GM18907 (cell line): Measurements from ENCODE around the gene GNAI2.
"Not testable (repeated sequence)": the region's sequence is repeated elsewhere in the genome, so short reads cannot be mapped to it uniquely, and the experiment has no call there.

Experiments used
- ATAC-seq: cut with Tn5 transposase; IDR thresholded peaks from one replicate; pipeline ENCODE4 v1.9.1; 2021; ENCODE audit warnings: mild to moderate bottlenecking, moderate library complexity; ENCODE audit not compliant: unreplicated experiment

GNAI2 gene

GRCh38 chr3:50243543-50243895 is 7.5 kb downstream of the GNAI2 start:
- ATAC-seq, result no peak

DNA sequence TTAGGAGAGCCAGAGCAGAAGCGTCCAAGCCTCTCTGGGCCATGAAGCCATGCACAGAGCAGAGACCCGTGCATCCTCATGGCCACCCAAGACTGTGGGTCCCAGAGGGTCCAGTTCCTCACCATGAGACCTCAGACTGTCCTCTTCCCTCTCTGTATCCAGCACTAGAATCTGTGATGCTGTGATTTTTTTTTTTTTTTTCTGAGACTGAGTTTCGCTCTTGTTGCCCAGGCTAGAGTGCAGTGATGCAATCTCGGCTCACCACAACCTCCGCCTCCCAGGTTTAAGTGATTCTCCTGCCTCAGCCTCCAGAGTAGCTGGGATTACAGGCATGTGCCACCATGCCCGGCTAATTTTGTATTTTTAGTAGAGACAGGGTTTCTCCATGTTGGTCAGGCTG is 8.8 kb downstream of the GNAI2 start:
- not testable (repeated sequence) for ATAC-seq

DNA sequence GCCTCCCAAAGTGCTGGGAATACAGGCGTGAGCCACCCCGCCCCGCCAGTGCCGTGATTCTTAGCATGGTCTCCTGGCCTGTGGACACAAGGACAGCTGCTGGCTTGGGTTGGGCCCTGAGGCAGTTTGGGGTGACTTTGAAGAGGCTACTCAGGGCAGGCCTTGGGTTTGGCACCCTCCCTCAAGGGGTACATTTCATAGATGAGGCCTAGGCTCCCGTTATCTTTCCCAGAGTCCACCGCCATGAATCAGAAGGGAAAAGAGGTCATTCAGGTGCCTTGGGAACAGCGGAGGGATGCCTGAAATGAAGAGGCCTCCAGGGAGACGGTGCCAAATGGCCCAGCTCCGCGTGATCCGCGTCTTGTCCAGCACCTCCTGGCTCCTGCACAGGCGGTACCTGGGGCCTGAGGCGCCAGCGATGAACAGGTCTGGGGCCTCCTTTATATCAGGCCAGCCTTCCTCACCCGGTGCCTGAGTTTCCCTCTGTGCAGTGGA is 9.3 kb downstream of the GNAI2 start:
- no peak for ATAC-seq

GRCh38 chr3:50245831-50246516 is 10.0 kb downstream of the GNAI2 start:
- peak; percentile 68 for ATAC-seq

GRCh38 chr3:50246517-50246954 is 10.5 kb downstream of the GNAI2 start:
- ATAC-seq, result peak; percentile 37

DNA sequence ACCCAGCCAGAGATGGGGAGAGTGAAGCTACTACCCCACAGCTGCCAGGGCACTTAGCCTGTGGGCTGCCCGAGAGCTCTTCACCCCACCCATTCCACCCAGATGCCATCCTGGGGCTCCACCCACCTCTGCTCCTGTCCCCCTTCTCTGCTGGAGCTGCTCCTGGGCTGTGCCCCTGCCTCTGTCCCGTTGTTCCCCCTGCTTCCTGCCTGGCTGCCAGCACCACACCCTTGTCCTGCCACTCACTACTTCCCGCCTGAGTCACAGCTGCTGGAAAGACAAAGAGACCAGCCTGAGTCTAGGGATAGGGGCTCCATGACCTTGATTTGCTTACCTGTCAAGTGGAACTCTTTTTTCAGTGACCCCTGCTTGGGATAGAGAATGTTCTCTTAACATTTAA is 12.4 kb downstream of the GNAI2 start:
- no peak for ATAC-seq

- ATAC-seq, result no peak
These were observed 13.5 kb downstream of the GNAI2 start for GRCh38 chr3:50249457-50249856.

DNA sequence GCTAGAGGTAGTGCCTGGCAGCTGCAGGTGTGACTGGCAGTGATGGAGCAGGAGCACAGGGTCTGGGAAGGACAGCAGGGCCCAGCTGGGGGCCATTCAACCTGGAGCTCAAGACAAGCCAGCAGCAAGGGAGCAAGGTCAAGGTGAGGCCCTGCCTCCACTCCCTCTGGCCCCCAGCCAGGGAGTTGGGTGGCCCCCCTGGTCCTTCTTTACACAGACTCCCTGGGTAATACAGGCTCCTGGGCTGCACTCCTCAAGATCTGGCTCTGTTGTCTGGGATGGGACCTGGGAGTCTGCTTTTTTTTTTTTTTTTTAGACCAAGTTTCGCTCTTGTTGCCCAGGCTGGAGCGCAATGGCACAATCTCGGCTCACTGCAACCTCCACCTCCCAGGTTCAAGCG is 14.5 kb downstream of the GNAI2 start:
- no peak for ATAC-seq

DNA sequence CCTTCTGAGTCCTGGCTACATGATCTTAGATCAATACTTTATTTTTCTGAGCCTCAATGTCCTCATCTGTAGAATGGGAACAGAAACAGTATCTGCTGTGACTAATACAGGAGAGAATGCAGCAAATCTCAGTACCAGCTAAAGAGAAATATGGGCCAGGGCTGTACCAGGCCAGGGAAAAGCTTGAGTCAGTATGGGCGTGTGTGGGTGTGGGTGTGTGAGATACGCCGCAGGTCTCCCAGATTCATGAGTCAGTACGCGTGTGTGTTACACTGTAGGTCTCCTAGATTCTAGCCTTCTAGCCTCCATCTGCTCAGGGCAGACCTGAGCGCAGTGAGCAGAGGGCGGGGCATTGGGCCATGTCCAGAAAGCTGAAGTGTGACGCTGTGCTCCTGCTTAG is 15.2 kb downstream of the GNAI2 start:
- ATAC-seq, result no peak

- ATAC-seq, result no peak
These were observed 18.7 kb downstream of the GNAI2 start for GRCh38 chr3:50254577-50255250.

DNA sequence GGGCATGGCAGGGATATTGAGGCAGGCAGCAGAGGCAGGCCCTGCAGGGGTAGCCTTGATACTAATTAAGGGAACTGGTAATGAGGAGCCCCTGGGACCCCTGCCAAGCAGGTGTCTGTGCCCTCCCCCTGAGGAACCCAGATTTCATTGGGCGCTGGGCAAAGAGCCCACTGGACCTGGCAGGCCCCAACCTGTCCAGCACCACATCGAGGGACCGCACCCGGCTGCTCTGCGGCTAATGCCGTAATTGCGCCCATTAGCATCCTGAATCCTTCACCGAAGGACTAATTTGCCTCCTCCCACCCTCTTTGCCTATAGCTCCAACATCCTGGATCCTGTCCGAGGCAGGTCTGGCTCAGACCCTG is 19.2 kb downstream of the GNAI2 start:
- no peak for ATAC-seq

GRCh38 chr3:50256978-50257890 is 21.2 kb downstream of the GNAI2 start:
- ATAC-seq, result no peak

DNA sequence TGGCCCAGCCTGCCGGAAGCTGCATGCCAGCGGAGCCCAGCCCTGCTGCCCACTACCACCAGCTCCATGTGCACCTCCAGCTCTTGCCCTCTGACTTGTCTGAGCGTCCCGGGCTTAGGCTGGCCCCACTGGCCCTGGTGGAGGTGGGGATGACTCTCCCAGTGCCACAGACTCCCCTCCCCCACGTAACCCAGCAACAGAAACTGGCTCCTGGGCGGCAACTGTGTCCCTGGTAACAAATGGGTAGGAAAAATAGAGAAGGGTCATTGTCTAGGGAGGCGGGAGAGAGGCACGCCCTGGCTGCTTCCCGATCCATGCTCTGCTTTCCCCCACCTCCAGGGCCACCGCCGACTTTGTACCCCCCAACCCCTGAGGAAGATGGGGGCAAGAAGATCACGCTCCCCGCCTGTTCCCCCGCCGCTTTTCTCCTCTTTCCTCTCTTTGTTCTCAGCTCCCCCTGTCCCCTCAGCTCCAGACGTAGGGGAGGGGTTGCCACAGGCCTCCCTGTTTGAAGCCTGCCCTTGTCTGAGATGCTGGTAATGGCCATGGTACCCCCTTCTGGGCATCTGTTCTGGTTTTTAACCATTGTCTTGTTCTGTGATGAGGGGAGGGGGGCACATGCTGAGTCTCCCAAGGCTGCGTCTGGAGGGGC is 22.2 kb downstream of the GNAI2 start:
- ATAC-seq, result no peak

- no peak for ATAC-seq
These were observed 23.0 kb downstream of the GNAI2 start for GRCh38 chr3:50258979-50259378.

GRCh38 chr3:50259432-50260026 is 23.5 kb downstream of the GNAI2 start:
- ATAC-seq, result peak; percentile 20

DNA sequence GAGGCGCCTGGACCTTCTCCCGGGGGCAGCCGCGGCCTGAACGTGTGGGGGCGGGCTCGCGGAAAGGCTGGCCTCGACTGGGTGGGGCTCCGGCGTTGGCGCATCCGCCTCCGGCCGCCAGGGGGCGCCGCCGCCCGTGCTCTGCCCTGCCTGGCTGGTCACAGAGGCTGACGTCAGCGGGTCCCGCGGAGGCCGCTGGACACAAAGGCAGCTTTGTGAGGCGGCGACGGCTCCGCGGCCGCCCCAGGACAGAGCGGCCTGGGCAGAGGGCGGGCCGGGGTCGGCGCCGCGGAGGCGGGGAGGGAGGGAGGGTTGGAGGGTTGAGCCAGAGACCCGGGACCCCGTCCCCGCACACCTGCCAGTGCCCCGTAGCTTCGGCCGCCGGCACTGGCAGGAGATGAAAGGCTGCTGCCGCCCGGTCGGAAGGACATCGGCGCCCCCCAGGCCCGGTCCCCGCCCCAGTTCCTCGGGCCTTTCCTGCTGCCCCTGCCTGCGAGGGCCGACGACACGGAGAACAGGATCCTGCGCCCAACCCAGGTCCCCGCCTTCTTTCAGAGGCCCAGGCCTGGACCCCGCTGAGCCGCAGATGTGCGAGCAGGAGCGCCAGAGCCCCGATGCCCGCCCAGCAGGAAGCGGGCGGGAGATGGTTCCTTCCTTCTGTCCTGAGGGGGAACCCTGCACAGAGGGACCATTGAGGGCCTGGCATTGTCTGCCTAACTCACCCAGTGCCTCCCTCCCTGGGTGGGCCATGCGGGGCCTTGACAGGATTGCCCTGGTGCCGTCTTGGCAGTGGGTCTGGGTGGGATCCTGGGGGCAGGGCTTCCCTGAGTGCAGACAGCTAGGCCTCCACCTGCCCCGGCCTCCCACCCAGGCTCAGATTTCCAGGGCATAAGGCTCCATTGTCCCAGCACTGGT is 24.3 kb downstream of the GNAI2 start:
- ATAC-seq, result peak; percentile 82

DNA sequence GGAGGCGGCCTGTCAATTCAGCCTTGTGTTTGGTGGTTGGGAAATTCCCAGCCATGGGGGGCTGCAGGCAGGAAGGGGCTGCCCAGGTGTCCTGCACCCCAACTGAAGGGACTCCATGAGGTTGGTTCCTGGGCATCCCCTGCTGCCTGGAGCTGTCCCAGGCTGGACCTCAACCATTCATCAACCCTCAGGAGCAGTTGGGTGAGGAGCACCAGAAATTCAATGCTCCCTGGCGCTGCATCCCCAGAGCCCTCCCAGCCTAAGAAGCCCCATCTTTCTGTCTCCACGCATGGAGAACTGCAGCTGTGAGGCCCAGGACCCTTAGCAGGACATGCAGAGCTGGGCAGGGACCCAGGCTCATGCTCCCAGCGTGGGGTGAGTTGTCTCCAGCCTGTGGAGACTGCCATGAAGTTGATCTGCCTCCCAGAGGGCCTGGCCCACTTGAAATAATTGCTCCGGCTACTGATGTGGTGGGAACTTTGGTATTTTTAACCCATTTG is 25.0 kb downstream of the GNAI2 start:
- no peak for ATAC-seq

DNA sequence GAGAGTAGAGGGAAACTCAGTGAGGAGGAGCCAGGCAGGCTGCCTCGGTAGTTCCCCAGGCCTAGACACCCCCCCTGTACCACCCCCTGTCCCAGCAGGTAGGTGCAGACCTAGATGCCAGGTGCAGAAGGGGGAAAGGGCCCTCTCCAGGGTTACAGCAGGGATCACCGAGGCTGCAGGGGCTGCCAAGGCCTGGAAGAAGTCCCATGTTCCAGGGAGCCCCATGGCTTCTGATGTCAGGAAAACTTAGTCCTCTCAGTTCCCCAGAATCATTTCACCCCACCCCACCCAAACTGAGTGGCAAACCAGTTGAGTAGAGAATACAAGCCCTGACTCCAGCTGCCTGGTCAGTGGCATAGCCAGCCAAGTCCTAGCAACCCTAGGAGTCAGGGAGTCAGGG is 25.5 kb downstream of the GNAI2 start:
- no peak for ATAC-seq

DNA sequence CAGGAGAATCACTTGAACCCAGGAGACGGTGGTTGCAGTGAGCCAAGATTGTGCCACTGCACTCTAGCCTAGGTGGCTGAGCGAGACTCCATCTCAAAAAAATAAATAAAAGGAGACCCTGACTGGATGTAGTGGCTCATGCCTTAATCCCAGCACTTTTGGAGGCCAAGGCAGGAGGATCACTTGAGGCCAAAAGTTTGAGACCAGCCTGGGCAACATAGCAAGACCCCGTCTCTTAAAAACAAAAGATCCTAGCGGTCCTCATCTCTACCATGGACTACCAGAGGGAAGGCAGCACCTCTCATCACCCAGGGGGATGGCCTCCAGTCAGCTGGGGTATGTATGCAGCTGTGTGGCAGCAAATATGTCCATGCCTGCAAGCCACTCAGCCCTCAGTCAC is 26.2 kb downstream of the GNAI2 start:
- not testable (repeated sequence) for ATAC-seq
